HG02973 (cell line): ENCODE results near the gene RPS2.

Source experiments
- ATAC-seq: cut with Tn5 transposase; IDR thresholded peaks from one replicate; pipeline ENCODE4 v1.9.1; 2021; ENCODE audit warnings: moderate library complexity; ENCODE audit not compliant: unreplicated experiment

Gene RPS2

DNA sequence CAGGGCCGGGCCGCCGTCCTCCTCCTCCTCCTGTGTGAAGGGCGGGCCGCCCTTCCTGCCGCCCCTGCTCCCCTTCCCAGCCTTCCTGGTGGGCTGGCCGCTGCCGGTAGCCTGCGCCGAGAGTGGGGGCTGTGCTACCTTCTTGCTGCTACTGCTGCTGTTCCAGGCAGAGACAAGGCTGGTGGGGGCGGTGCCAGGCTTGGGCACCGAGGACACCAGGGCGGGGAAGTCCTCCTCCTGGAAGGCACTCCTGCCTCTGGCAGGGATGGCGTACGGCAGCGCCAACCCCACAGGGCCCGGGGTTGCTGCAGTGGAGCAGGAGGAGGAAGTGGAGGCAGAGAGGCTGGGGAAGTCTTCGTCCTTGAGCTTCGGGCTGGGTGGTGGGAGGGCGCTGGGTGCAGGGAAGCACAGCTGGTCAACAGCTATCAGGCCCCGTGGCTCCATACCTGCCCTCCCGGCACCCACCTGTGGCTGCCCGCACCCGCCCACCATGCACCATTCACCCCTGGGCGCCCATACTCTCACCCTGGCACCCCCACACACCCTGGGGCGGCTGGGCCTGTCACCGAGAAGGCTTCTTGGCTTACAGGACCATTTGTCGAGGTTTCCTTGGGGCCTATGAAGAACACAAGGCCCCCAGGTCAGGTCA lies 35.4 kb upstream of the RPS2 start:
- ATAC-seq, result no peak

DNA sequence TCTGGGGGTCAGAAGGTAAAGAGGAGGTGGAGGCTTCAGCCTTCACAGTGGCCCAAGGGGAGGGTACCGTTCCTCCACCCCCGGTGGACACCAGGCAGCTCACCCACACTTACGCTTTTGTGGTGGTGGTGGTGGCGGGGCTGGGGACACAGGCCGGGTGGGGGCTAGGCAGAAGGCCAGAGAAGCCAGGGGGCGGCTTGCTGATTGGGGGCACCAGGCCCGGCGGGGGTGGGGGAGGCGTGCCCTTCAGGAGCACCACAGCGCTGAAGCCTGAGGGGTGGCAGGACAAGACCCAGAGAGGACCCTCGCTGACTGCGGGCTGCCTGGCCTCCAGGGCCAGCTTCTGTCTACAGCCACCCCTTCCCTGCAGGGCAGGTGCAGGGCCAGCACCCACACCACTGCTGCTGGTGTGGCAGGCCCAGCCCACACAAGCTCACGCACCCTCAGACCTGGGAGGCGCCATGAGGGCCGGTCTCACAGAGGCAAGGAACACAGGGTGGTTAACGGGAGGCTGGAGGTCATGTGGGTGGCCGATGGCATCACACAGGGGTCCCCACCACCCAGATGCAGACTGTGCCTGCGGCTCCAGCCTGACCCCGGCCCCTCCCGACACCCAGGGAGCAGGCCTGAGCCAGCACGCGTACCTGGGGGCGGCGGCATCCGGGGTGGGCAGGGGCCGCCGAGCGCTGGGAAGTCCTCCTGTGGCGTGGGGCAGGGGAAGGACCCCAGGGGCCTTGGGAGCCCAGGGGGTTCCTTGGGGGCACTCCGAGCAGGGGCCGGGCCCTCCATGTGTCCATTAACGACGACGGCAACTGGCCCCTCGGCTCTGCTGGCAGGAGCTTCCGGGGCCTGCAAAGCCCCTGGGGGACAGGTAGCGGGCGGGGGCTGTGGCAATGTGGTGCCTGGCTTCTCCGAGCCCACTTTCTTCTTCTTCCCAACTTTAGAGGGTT lies 34.5 kb upstream of the RPS2 start:
- ATAC-seq, result no peak

DNA sequence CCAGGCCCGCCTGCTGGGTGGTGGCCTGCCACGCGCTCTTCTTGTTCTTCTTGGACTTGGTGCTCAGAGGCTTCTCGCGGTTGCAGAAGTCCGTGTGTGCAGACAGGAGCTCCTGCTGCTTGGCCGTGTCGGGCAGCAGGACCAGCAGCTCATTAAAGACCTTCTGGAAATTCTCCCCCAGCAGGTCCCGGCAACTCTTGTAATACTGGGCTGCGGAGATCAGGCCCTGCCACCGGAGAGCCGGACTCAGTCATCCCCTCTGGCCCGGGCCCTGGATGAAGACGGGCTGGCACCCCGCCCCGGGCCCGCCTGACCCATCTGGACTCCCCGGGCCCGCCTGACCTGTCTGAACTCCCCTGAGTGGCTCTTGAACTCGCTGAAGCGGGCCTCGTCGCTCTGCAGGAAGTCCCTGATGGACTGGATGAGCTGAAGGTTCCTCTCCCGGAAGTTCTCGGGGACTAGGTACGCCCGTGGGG lies 33.8 kb upstream of the RPS2 start:
- no peak for ATAC-seq

- no peak for ATAC-seq
Measured at GRCh38 chr16:1997494-1998359, 33.1 kb upstream of the RPS2 start.

GRCh38 chr16:1993731-1994131 lies 29.1 kb upstream of the RPS2 start:
- no peak for ATAC-seq

- no peak for ATAC-seq
Measured at GRCh38 chr16:1992704-1993317, 28.2 kb upstream of the RPS2 start.

DNA sequence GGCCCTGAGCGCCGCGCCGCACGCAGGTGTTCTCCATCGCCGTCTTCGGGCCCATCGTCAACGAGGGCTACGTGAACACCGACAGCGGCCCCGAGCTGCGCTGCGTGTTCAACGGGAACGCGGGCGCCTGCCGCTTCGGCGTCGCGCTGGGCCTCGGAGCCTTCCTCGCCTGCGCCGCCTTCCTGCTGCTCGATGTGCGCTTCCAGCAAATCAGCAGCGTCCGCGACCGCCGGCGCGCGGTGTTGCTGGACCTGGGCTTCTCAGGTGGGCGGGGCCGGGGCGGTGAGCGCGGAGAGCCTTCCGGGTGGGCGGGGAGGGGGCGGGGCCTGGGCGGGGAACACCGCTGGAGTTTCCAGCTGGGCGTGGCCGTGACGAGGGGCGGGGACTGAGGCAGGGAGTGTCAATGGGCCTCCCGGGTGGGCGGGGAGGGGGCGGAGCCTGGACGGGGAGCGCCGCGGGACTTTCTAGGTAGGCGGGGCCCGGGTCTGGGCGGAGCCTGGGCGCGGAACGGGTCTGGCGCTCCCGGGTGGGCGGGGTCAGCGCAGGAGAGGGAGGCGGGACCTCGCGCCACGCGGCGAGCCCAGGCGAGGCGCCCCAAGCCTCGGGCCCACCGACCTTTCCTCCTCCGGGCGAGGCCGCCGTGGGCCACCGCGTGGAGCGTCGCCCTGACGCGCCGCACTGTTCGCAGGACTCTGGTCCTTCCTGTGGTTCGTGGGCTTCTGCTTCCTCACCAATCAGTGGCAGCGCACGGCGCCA lies 27.5 kb upstream of the RPS2 start:
- ATAC-seq, result peak; percentile 39

DNA sequence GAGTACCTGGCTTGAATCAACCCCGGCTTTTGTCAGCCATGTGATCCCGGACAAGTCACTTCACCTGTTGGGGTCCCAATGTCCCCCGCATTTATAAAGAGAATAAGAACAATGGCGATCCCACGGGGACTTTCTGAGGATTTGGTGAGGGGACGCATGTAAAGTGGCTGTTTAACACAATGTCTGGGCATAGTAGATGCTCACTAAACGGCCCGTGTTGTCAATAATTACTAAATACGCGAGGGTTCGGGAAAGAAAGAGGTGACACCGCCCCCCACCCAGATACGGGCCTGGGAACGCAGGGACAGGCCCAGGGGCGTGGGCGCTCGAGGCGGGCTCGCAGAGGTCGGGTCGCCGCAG lies 26.9 kb upstream of the RPS2 start:
- ATAC-seq, result no peak

- no peak for ATAC-seq
Measured at GRCh38 chr16:1991135-1991551, 26.5 kb upstream of the RPS2 start.

DNA sequence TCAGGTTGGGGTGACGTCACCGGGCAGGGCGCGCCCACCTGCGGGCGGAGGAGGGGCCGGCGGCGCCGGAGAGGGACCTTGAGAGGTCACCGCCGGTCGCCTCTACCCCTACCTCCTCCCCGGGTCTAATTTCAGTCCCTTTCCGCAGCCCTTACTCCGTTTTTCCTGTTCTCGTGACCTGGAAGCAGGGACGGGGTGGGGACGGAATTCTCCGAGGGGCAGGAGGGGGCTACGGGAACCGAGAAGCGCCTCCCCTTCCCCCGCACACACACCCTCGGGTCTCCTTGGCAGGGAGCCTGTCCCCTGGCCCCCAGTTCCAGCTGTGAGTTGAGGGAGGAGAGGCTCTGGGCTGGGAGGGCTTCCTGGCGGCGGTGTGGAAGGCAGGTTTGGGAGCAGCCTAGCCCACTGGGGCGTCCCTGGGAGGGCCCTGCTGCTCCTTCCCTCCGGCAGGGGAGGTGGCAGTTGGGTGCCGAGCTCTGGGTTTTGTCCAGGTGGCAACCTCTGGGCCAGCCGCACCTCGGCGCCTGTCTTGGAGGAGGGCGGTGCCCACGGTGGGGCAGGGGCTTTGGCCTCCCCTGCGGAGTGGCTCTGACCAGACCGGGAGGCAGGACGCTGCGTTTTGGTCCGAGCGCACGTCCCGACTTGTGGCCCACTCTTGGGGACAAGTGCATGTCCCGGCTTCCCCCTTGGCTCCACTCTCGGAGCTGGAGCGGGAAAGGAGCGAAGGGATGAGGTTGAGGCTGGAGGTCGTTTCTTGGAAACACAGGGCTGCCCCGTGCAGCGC lies 25.9 kb upstream of the RPS2 start:
- no peak for ATAC-seq

DNA sequence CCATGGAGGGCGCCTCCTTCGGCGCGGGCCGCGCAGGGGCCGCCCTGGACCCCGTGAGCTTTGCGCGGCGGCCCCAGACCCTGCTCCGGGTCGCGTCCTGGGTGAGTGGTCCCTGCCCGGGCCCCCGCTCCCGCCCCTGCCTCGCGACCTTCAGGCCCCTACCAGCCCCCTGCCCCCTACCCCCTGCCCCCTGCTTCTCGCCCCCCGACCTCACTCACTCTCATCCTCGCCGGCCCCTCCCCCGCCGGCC lies 25.4 kb upstream of the RPS2 start:
- no peak for ATAC-seq

GRCh38 chr16:1989209-1990100 lies 24.8 kb upstream of the RPS2 start, which contains the start of gene SYNGR3:
SYNGR3 (plus strand) TSS chr16:1989970; CDS start chr16:1990103, 133 bp downstream.
- no peak for ATAC-seq

DNA sequence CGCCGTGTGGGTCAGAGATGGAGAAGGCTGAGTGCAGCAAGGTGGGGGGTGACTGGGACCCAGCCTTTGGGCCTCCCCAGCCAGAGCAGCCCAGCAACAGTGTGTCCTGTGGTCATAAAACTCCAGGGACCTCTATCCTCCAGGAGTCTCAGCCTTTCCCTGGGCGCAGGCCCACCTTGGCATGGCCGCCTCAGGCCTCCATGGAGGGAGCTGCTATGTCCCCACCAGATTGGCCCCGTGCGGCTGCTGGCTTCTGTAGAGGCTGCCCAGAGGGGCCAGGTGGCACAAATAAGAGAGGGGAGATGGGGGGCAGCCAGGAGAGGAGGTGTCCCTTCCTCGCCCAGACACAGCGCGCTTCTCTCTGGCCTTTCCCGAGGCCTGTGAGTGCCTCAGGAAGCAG lies 22.6 kb upstream of the RPS2 start:
- ATAC-seq, result no peak

DNA sequence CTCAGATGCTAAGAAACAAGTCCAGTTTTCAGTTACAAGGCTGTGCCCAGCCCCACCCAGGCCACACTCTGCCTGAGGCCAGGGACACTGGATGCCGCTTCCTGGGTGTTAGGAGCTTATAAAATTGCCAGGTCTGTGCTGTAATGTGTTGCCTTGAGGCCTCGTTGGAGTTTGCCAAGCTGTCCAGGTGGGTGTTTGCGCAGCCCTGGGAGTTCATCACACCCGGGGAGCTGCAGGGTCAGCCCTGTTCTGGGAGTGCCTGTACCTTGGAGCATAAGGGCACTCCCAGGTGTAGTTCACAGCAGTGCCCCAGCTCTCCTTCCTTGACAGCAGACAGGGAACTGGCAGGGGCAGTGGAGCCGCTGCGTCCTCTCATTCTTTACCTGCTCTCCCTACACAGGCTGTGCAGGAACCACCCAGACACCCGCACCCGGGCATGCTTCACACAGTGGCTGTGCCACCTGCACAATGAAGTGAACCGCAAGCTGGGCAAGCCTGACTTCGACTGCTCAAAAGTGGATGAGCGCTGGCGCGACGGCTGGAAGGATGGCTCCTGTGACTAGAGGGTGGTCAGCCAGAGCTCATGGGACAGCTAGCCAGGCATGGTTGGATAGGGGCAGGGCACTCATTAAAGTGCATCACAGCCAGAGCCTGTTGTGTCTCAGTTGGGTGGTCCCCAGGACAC lies 21.0 kb upstream of the RPS2 start:
- ATAC-seq, result no peak

DNA sequence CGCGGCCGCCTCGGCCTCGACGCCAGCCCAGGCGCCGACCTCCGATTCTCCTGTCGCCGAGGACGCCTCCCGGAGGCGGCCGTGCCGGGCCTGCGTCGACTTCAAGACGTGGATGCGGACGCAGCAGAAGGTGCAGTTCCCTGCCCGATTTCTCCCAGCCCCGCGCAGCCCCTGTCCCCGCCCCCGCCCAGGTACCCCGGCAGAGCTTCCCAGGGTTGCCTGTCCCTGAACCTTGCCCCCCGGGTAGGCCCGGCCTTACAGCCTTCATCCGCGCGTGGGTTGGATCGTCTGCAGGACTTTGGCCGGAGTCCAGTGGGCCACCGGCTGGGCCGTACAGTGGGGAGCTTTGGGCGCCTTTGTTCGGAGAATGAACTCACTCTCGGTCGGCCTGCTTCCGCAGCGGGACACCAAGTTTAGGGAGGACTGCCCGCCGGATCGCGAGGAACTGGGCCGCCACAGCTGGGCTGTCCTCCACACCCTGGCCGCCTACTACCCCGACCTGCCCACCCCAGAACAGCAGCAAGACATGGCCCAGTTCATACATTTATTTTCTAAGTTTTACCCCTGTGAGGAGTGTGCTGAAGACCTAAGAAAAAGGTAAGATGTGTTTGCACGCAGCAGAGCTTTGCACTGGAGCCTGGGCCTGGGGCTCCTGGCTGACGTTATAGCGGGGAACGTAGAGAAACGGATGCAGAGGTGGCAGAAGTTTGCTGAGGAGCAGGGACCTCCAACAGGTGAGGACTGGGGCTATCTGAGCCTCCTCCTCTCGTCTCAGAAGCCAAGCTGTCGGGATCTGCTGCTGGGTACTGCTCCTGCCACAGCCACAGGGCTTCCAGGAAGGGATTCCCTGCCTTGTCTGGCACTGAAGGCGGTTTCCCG lies 20.0 kb upstream of the RPS2 start:
- peak; percentile 4 for ATAC-seq

GRCh38 chr16:1983544-1984346 lies 19.1 kb upstream of the RPS2 start, which contains the start of gene GFER:
GFER (plus strand) TSS chr16:1984193; CDS start chr16:1984219, 26 bp downstream.
- peak; percentile 54 for ATAC-seq
